ENCODE measurements around the gene ACVRL1. TPM values are rescaled to one million over a fixed set of nuclear protein-coding genes. Genes with fewer than 3 reads are reported as not detected.

ACVRL1 gene
- total RNA-seq, 4 donors from 2014 or later, result 31.2 to 43.4 (median 39.0) TPM

- peaks cover 37% of the 10 kb centered on the region for H3K4me1 ChIP-seq
Observed at GRCh38 chr12:51925346-51926063, 18.2 kb downstream of the ACVRL1 start.

GRCh38 chr12:51926064-51926632, 18.8 kb downstream of the ACVRL1 start:
- 64% methylated on average over 8 of the region's 8 CpGs for WGBS
- Histone ChIP-seq H3K4me3 (no peak overlapping the region), H3K27me3 (no peaks in the 10 kb centered on the region), H3K36me3 (no peaks in the 10 kb centered on the region), H3K4me1 (peaks cover 37% of the 10 kb centered on the region), H3K9me3 (no peaks in the 10 kb centered on the region), H3K27ac (no peak overlapping the region)
- TF ChIP-seq POLR2A (IDR thresholded peaks at IDR 0.05) (no peak), CTCF (IDR thresholded peaks at IDR 0.05) (no peak), EP300 (IDR thresholded peaks at IDR 0.05) (no peak), POLR2AphosphoS5 (IDR thresholded peaks at IDR 0.05) (no peak)
- DNase-seq (ENCODE audit: low spot score in 2 of 2), result peak in 1 of 2 donors; percentile 46

More at GRCh38 chr12:51925346-51926063, 18.2 kb downstream of the ACVRL1 start:
- TF ChIP-seq CTCF (IDR thresholded peaks at IDR 0.05) (no peak), EP300 (IDR thresholded peaks at IDR 0.05) (no peak), POLR2A (IDR thresholded peaks at IDR 0.05) (no peak), POLR2AphosphoS5 (IDR thresholded peaks at IDR 0.05) (no peak)
- H3K36me3 ChIP-seq, result no peaks in the 10 kb centered on the region
- no peak overlapping the region for H3K4me3 ChIP-seq
- 95% methylated on average over 3 of the region's 3 CpGs for WGBS
- no peaks in the 10 kb centered on the region for H3K9me3 ChIP-seq
- DNase-seq (ENCODE audit: low spot score in 2 of 2), result peak in 1 of 2 donors; percentile 49
- H3K27ac ChIP-seq, result no peak overlapping the region
- no peaks in the 10 kb centered on the region for H3K27me3 ChIP-seq

GRCh38 chr12:51926718-51927117, 19.4 kb downstream of the ACVRL1 start:
- no peaks in the 10 kb centered on the region for H3K36me3 ChIP-seq
- H3K27me3 ChIP-seq, result no peaks in the 10 kb centered on the region
- WGBS, result 77% methylated on average over 2 of the region's 2 CpGs
- no peaks in the 10 kb centered on the region for H3K9me3 ChIP-seq
- peaks cover 37% of the 10 kb centered on the region for H3K4me1 ChIP-seq
- DNase-seq (ENCODE audit: low spot score in 2 of 2), result peak in 1 of 2 donors; percentile 73
- H3K4me3 ChIP-seq, result no peak overlapping the region
- TF ChIP-seq POLR2A (IDR thresholded peaks at IDR 0.05) (no peak), CTCF (IDR thresholded peaks at IDR 0.05) (peak; percentile 55 to 75)
- H3K27ac ChIP-seq, result no peak overlapping the region

GRCh38 chr12:51932218-51933076, 25.1 kb downstream of the ACVRL1 start:
- no peak overlapping the region for H3K27ac ChIP-seq
- no peaks in the 10 kb centered on the region for H3K36me3 ChIP-seq
- no peak overlapping the region for H3K4me3 ChIP-seq
- TF ChIP-seq CTCF (IDR thresholded peaks at IDR 0.05), result no peak
- TF ChIP-seq EP300 (IDR thresholded peaks at IDR 0.05), result no peak
- TF ChIP-seq POLR2AphosphoS5 (IDR thresholded peaks at IDR 0.05), result no peak
- no peak for TF ChIP-seq POLR2A (IDR thresholded peaks at IDR 0.05)
- WGBS, result 56% methylated on average over 5 of the region's 5 CpGs
- DNase-seq (ENCODE audit: low spot score in 2 of 2), result no peak
- H3K27me3 ChIP-seq, result no peaks in the 10 kb centered on the region
- peaks cover 4% of the 10 kb centered on the region for H3K4me1 ChIP-seq
- H3K9me3 ChIP-seq, result no peaks in the 10 kb centered on the region

GRCh38 chr12:51934080-51934479, 26.8 kb downstream of the ACVRL1 start:
- no peak overlapping the region for H3K27ac ChIP-seq
- peaks cover 13% of the 10 kb centered on the region for H3K4me1 ChIP-seq
- TF ChIP-seq CTCF (IDR thresholded peaks at IDR 0.05) (no peak), EP300 (IDR thresholded peaks at IDR 0.05) (no peak), POLR2A (IDR thresholded peaks at IDR 0.05) (no peak), POLR2AphosphoS5 (IDR thresholded peaks at IDR 0.05) (no peak)
- no peak for DNase-seq (ENCODE audit: low spot score in 2 of 2)
- H3K9me3 ChIP-seq, result no peaks in the 10 kb centered on the region
- H3K4me3 ChIP-seq, result no peak overlapping the region
- no peaks in the 10 kb centered on the region for H3K36me3 ChIP-seq
- WGBS, result 90% methylated on average over 4 of the region's 4 CpGs
- no peaks in the 10 kb centered on the region for H3K27me3 ChIP-seq

Data from suprapubic skin (tissue), 4 donors.